Fibroblast of pulmonary artery (primary cell): ENCODE results near the gene MCRIP2.

ENCODE experiments used
- DNase-seq: peaks from one replicate; pipeline ENCODE4 v3.0.0-alpha.2; 2010; ENCODE audit warnings: low read depth
- H3K4me3 ChIP-seq: replicated peaks from 2 replicates; pipeline ENCODE4 v1.5.1; 2011; ENCODE audit warnings: low read depth, mild to moderate bottlenecking, control low read depth, low read length, moderate library complexity
- CTCF ChIP-seq: IDR thresholded peaks from 2 replicates; pipeline ENCODE4 v1.5.1; 2011; ENCODE audit warnings: mild to moderate bottlenecking, control low read depth, low read length, inconsistent platforms; ENCODE audit errors: missing control alignments

The MCRIP2 gene

DNA sequence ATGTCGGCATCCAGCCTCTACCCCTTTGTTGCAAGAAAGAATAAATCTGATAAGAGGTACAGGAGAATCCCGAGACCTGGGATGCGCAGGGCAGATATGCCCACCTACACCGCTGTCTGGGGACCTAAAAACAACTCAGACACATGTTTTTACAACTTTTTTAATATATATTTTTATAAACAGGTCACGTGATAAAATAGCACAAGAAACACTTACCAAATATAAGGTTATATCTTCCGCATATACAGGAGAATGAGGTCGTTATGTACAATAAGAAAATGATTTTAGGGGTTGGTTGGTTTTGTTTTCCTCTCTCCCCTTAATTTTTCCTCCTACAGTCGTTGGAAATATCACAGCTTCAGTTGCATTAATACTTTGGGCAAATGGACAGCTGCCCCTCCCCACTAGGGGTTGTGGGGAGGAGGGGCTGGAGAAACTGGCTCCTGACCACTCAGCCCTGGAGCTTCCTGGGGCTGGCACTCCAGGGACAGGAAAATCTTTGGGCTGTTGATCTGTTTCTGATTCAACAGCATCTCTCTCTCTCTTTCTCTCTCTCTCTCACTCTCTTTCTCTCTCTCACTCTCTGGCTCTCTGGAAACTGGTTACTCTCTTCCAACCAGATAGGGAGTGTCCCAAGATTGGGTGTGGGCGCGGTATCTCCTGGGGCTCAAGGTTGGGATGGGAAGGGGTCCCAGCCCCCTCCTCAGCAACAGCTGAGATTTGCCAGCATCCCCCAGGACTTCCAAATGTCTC, 50.9 kb downstream of the MCRIP2 start:
- no peak overlapping the region for H3K4me3 ChIP-seq
- no peak for TF ChIP-seq CTCF
- DNase-seq: no peak

DNA sequence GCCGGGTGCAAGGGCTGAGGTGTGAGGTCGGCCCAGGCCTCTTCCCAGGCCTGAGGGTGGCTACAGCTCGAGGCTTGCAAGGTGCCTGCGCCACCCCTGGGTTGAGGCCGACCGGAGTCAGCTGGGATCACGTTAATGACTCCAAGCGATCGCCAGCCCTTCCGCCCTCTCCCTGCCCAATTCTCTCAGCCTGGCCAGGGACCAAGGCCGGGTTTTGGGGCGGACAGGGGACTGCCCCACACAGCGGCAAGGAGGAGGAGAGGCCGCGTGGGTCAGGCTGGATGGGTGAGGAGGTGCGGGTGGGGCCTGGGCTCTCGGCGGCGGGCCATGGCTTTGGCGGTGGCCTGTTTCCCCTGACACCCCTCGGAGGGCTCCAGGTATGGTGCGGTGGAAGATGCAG, 51.7 kb downstream of the MCRIP2 start:
- no peak for TF ChIP-seq CTCF
- no peak for DNase-seq
- H3K4me3 ChIP-seq: no peak overlapping the region

DNA sequence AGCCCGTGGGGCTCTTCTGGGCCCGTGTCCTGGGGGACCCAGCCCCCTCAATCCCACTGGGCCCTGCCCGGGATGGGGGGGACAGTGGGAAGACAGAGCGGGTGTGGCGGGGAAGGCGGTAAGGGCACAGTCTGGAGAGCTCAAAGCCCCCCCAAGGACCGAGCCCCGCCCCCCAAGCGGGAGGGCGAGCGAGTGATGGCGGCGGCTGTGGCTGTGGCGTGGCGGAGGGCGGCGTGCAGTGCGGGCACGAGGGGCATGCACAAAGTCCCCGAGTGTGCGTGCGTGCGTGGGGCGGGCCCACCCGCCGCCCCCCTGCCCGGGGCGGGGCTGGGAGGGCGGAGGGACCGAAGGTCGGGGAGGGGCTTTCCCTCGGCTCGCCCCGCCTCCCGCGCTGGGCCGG, 52.1 kb downstream of the MCRIP2 start:
- TF ChIP-seq CTCF: no peak
- no peak overlapping the region for H3K4me3 ChIP-seq
- DNase-seq: no peak

GRCh38 chr16:694187-694862, 52.7 kb downstream of the MCRIP2 start:
- no peak overlapping the region for H3K4me3 ChIP-seq
- no peak for DNase-seq
- TF ChIP-seq CTCF: no peak

DNA sequence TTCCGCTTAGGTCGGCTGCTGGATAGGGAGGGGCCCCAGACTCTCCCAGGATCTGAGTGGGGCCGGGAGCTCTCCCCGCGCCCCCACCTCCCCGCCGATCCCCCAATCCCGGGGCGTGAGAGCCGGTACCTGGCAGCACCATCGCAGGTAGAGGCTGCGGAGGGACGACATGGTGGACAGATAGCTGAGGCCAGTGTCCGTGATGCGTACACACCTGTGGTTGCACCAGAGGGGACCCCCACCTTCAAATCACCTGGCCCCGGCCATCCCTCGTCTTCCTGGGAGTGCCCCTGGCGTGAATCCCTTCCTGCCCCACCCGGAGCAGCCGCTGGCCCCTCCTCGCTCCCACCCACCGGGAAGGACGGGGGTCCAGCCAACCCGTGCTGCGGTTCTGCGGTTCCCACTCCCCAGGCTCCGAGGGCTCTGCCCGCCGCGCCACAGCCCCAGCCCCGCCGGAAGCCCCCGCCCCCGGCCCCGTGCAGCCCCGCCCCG, 53.3 kb downstream of the MCRIP2 start:
- TF ChIP-seq CTCF: no peak
- no peak overlapping the region for H3K4me3 ChIP-seq
- DNase-seq: no peak

- TF ChIP-seq CTCF: no peak
- H3K4me3 ChIP-seq: no peak overlapping the region
- DNase-seq: no peak
These were observed 53.9 kb downstream of the MCRIP2 start for GRCh38 chr16:695355-696089.
